ENCODE measurements around the gene MSTN. TPM values are rescaled to one million over a fixed set of nuclear protein-coding genes. Genes with fewer than 3 reads are reported as not detected.

The MSTN gene
- total RNA-seq, 4 donors from 2014 or later = 0.38 to 0.60 TPM; not detected in 2

DNA sequence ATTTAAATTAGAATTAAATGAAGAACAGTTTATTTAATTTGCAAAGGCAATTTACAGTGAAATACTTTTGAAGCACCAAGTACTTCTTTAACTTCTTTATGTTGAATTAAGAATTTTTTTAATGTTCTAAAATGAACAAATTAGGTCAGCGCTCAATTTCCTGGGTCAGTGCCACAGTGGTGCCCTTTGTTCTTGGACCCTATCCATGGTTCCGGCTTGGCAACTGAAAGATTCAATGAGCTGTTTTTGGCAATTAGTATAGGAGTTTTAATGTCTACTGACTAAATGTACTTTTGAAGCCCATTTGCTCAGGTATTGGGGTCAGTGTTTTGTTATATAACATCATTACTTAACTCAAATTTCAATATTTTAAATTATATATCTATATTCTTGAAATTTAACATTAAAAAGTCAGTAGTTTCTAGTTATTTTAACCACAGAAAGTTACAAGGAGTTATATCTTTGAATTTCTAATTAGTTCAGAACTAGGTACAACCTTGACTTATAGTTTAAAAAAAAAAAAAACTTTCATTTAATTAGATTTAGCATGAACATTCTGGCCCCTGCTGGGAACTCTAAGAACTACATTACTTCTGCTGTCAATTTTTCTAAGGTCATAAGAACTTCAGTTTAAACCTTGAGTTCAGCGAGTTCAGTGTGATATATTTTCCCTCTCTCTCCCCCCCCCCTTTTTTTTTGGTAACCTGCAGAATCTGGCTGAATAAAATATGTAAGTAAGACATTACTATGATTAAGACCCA, 7.6 kb upstream of the MSTN start:
- TF ChIP-seq POLR2AphosphoS5 (IDR thresholded peaks at IDR 0.05) = no peak
- TF ChIP-seq, protein P1, sequence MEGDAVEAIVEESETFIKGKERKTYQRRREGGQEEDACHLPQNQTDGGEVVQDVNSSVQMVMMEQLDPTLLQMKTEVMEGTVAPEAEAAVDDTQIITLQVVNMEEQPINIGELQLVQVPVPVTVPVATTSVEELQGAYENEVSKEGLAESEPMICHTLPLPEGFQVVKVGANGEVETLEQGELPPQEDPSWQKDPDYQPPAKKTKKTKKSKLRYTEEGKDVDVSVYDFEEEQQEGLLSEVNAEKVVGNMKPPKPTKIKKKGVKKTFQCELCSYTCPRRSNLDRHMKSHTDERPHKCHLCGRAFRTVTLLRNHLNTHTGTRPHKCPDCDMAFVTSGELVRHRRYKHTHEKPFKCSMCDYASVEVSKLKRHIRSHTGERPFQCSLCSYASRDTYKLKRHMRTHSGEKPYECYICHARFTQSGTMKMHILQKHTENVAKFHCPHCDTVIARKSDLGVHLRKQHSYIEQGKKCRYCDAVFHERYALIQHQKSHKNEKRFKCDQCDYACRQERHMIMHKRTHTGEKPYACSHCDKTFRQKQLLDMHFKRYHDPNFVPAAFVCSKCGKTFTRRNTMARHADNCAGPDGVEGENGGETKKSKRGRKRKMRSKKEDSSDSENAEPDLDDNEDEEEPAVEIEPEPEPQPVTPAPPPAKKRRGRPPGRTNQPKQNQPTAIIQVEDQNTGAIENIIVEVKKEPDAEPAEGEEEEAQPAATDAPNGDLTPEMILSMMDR (IDR thresholded peaks at IDR 0.05) = peak; percentile 25 to 40
- H3K4me1 ChIP-seq = peaks cover 6% of the 10 kb centered on the region
- no peak for DNase-seq (ENCODE audit: low spot score in 2 of 2)

DNA sequence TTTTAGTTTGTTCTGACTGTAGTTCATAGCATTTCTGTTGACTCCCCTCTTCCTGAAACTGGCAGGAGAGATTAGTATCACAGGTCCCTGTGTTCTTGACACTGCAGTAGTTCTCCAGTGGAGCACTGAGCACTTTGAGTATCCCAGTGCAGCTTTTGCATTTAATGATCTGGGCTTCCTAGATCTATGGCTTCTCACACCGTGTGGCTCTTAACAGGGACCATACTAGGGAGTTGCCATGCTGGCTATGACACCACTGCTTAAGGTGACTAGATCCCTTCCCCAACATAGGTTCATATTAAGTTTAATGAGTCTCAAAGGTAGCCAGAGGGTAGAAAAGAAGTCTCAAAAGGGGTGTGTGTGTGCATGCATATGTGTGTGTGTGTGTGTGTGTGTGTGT, 6.2 kb upstream of the MSTN start:
- no peaks in the 10 kb centered on the region for H3K36me3 ChIP-seq
- WGBS = 61% methylated on average over 1 of the region's 1 CpG
- no peak overlapping the region for H3K4me3 ChIP-seq
- peaks cover 6% of the 10 kb centered on the region for H3K4me1 ChIP-seq
- no peak for TF ChIP-seq POLR2AphosphoS5 (IDR thresholded peaks at IDR 0.05)
- no peak for TF ChIP-seq EP300 (IDR thresholded peaks at IDR 0.05)
- TF ChIP-seq POLR2A (IDR thresholded peaks at IDR 0.05) = no peak
- TF ChIP-seq, protein P1 (IDR thresholded peaks at IDR 0.05) = no peak
- no peak for DNase-seq (ENCODE audit: low spot score in 2 of 2)
- H3K9me3 ChIP-seq = no peaks in the 10 kb centered on the region
- no peaks in the 10 kb centered on the region for H3K27me3 ChIP-seq
- no peak overlapping the region for H3K27ac ChIP-seq

More for the DNA sequence above, 7.6 kb upstream of the MSTN start:
- no peaks in the 10 kb centered on the region for H3K9me3 ChIP-seq
- WGBS = 36% methylated on average over 3 of the region's 3 CpGs
- no peak overlapping the region for H3K27ac ChIP-seq
- H3K27me3 ChIP-seq = no peaks in the 10 kb centered on the region
- H3K36me3 ChIP-seq = no peaks in the 10 kb centered on the region
- H3K4me3 ChIP-seq = no peak overlapping the region

DNA sequence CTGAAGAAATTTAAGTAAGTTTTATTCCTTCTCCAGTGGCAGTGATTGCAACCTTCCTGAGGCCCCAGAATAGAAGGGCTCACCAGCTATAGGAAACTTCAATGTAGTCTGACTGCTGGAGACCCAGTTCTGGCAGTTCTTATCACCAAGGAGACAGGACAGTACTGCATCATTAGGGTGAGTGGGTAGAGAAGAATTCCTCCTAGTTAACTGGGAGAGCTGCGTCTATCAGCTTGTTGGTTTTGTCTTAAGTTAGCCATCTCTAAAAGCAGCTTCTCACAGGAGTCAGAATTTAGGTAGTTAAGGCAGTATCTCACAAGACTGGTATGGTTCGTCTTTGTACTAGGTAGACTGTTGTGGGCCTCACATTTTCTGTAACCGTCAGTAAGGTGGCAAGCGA, 3.3 kb upstream of the MSTN start:
- TF ChIP-seq, protein P1 (IDR thresholded peaks at IDR 0.05) = no peak
- TF ChIP-seq EP300 (IDR thresholded peaks at IDR 0.05) = no peak
- no peak for TF ChIP-seq POLR2AphosphoS5 (IDR thresholded peaks at IDR 0.05)
- no peak for TF ChIP-seq POLR2A (IDR thresholded peaks at IDR 0.05)
- no peak for DNase-seq (ENCODE audit: low spot score in 2 of 2)
- Histone ChIP-seq H3K4me3 (no peak overlapping the region), H3K36me3 (no peaks in the 10 kb centered on the region), H3K9me3 (no peaks in the 10 kb centered on the region), H3K27me3 (no peaks in the 10 kb centered on the region), H3K4me1 (peaks cover 6% of the 10 kb centered on the region), H3K27ac (no peak overlapping the region)
- WGBS = 98% methylated on average over 4 of the region's 4 CpGs

DNA sequence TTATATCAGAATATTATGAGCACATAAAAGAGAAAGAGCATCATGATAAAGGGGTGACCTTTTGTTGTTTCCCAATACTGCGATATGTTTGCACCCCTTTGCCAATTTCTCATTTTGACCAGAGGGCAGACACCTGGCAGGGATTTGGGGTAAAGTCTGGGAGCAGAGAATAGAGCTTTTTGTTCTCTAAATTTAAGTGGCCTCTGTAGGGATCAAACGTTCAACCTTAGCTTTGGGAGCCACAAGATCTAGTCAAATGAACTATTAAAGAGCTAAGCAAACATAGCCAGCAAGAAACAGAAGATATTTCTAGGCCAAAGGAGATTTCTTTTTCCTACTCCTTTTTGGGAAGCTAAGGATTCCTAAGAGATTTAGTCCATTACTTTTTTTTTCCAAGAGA, 1.1 kb upstream of the MSTN start:
- WGBS = 66% methylated on average over 2 of the region's 2 CpGs
- H3K4me3 ChIP-seq = no peak overlapping the region
- TF ChIP-seq POLR2A (IDR thresholded peaks at IDR 0.05) = no peak
- no peak for TF ChIP-seq EP300 (IDR thresholded peaks at IDR 0.05)
- TF ChIP-seq POLR2AphosphoS5 (IDR thresholded peaks at IDR 0.05) = no peak

GRCh38 chr2:190062053-190062452, 476 bp downstream of the MSTN start:
- no peaks in the 10 kb centered on the region for H3K36me3 ChIP-seq
- no peaks in the 10 kb centered on the region for H3K27me3 ChIP-seq
- no peaks in the 10 kb centered on the region for H3K4me1 ChIP-seq
- no peak for DNase-seq (ENCODE audit: low spot score in 2 of 2)
- no peaks in the 10 kb centered on the region for H3K9me3 ChIP-seq
- no peak overlapping the region for H3K4me3 ChIP-seq
- H3K27ac ChIP-seq = no peak overlapping the region
- WGBS = 78% methylated on average over 6 of the region's 6 CpGs
- no peak for TF ChIP-seq POLR2AphosphoS5 (IDR thresholded peaks at IDR 0.05)
- TF ChIP-seq, protein P1 (IDR thresholded peaks at IDR 0.05) = no peak
- TF ChIP-seq EP300 (IDR thresholded peaks at IDR 0.05) = no peak
- no peak for TF ChIP-seq POLR2A (IDR thresholded peaks at IDR 0.05)

More for the DNA sequence above, 1.1 kb upstream of the MSTN start:
- H3K9me3 ChIP-seq = no peaks in the 10 kb centered on the region
- no peaks in the 10 kb centered on the region for H3K4me1 ChIP-seq
- no peaks in the 10 kb centered on the region for H3K36me3 ChIP-seq
- no peak overlapping the region for H3K27ac ChIP-seq
- no peak for DNase-seq (ENCODE audit: low spot score in 2 of 2)
- no peaks in the 10 kb centered on the region for H3K27me3 ChIP-seq

Measured in suprapubic skin (tissue), 4 donors.